IMR-90 (cell line): ENCODE measurements around the gene ANGPT4. TPM values are rescaled to one million over a fixed set of nuclear protein-coding genes. Genes with fewer than 3 reads are reported as not detected.

Source experiments
- ATAC-seq: fragments of 200-7000 bp; cut with Tn5 transposase; 2 replicates; pipeline ENCODE4 v1.9.1; 2020; ENCODE audit warnings: low read depth, mild to moderate bottlenecking, moderate library complexity
- BruUV-seq: library from RNA; stranded (reverse); fragments of 400-500 nt; replicated peaks from 2 replicates; lab custom pipeline; 2021; lab: Mats Ljungman, UMichigan
- CTCF ChIA-PET: fragments of 300-600 bp; formaldehyde crosslinking; extraction: SDS; loops from one replicate; lab custom pipeline; 2021; ENCODE audit warnings: antibody characterized with exemption; lab: Yijun Ruan, JAX
- POLR2A ChIA-PET: fragments of 300-600 bp; sonication (Branson Sonifier 250); formaldehyde crosslinking; loops from one replicate; lab custom pipeline; 2022; ENCODE audit warnings: antibody characterized with exemption; ENCODE audit not compliant: unreplicated experiment; lab: Charles Lee
- DNase-seq: peaks from one replicate; pipeline ENCODE4 v3.0.0; 2013
- H2AFZ ChIP-seq: replicated peaks from 2 replicates; pipeline ENCODE3; 2013; ENCODE audit warnings: low read length, mild to moderate bottlenecking; ENCODE audit not compliant: poor library complexity
- H2AK5ac ChIP-seq: 2 replicates; pipeline ENCODE4 v1.6.1; 2013; ENCODE audit warnings: low read depth, low read length, inconsistent platforms
- H2AK9ac ChIP-seq: replicated peaks from 2 replicates; pipeline ENCODE3; 2013; ENCODE audit warnings: mild to moderate bottlenecking, low read depth, low read length, moderate library complexity; ENCODE audit not compliant: poor library complexity
- H2BK120ac ChIP-seq: 2 replicates; pipeline ENCODE4 v1.6.1; 2013; ENCODE audit warnings: low read depth, low read length, inconsistent platforms
- H2BK15ac ChIP-seq: 3 replicates; pipeline ENCODE4 v1.6.1; 2013; ENCODE audit warnings: low read depth, low read length, inconsistent platforms
- H2BK20ac ChIP-seq: 2 replicates; pipeline ENCODE4 v1.6.1; 2013; ENCODE audit warnings: low read depth, mild to moderate bottlenecking, inconsistent platforms, low read length, moderate library complexity
- H2BK5ac ChIP-seq: 2 replicates; pipeline ENCODE4 v1.6.1; 2013; ENCODE audit warnings: mild to moderate bottlenecking, low read depth, low read length, inconsistent platforms; ENCODE audit not compliant: poor library complexity, severe bottlenecking
- H3K14ac ChIP-seq: replicated peaks from 2 replicates; pipeline ENCODE4 v1.6.1; 2013; ENCODE audit warnings: low read depth, low read length, inconsistent platforms
- H3K18ac ChIP-seq: 2 replicates; pipeline ENCODE4 v1.6.1; 2013; ENCODE audit warnings: low read depth, low read length, control low read depth
- H3K23ac ChIP-seq: 2 replicates; pipeline ENCODE4 v1.6.1; 2013; ENCODE audit warnings: low read depth, low read length, inconsistent platforms
- H3K27ac ChIP-seq: 2 replicates; pipeline ENCODE4 v1.5.1; 2013; ENCODE audit warnings: mild to moderate bottlenecking, control low read depth, low read length; ENCODE audit not compliant: insufficient read depth
- H3K27me3 ChIP-seq: 2 replicates; pipeline ENCODE4 v1.6.1; 2013; ENCODE audit warnings: low read length; ENCODE audit not compliant: control insufficient read depth, insufficient read depth
- H3K36me3 ChIP-seq: 2 replicates; pipeline ENCODE4 v1.6.1; 2013; ENCODE audit warnings: low read length, mixed read lengths; ENCODE audit not compliant: control insufficient read depth, insufficient read depth
- H3K4ac ChIP-seq: 2 replicates; pipeline ENCODE4 v1.6.1; 2013; ENCODE audit warnings: low read depth, low read length, inconsistent platforms
- H3K4me1 ChIP-seq: 2 replicates; pipeline ENCODE4 v1.6.1; 2013; ENCODE audit warnings: low read length, mixed read lengths; ENCODE audit not compliant: control insufficient read depth, insufficient read depth
- H3K4me2 ChIP-seq: 2 replicates; pipeline ENCODE4 v1.6.1; 2013; ENCODE audit warnings: low read depth, mild to moderate bottlenecking, control low read depth, low read length, moderate library complexity
- H3K4me3 ChIP-seq: 2 replicates; pipeline ENCODE4 v1.5.1; 2013; ENCODE audit warnings: low read depth, mild to moderate bottlenecking, control low read depth, low read length, moderate library complexity; ENCODE audit not compliant: insufficient read depth
- H3K56ac ChIP-seq: 2 replicates; pipeline ENCODE4 v1.6.1; 2013; ENCODE audit warnings: low read length, inconsistent platforms; ENCODE audit not compliant: insufficient read depth; ENCODE audit errors: extremely low read depth
- H3K79me1 ChIP-seq, 2 experiments: 2 replicates each; pipeline ENCODE4 v1.6.1; 2013; ENCODE audit warnings: low read length in 2 of 2, inconsistent platforms in 1 of 2, low read depth in 1 of 2
- H3K9ac ChIP-seq: 2 replicates; pipeline ENCODE4 v1.6.1; 2013; ENCODE audit warnings: low read depth, low read length, control low read depth
- H3K9me1 ChIP-seq: 2 replicates; pipeline ENCODE4 v1.6.1; 2013; ENCODE audit warnings: low read length, inconsistent platforms; ENCODE audit not compliant: insufficient read depth
- H3K9me3 ChIP-seq: 2 replicates; pipeline ENCODE4 v1.6.1; 2013; ENCODE audit warnings: low read length; ENCODE audit not compliant: control insufficient read depth, insufficient read depth
- H4K20me1 ChIP-seq: 2 replicates; pipeline ENCODE4 v1.6.1; 2013; ENCODE audit warnings: low read length, inconsistent platforms; ENCODE audit not compliant: insufficient read depth
- H4K5ac ChIP-seq: 2 replicates; pipeline ENCODE4 v1.6.1; 2013; ENCODE audit warnings: mild to moderate bottlenecking, low read depth, low read length, control low read depth
- H4K8ac ChIP-seq, 2 experiments: 2 replicates each; pipeline ENCODE4 v1.6.1; 2013; ENCODE audit warnings: low read depth in 2 of 2, low read length in 2 of 2, control low read depth in 1 of 2, inconsistent platforms in 1 of 2
- H4K91ac ChIP-seq: 2 replicates; pipeline ENCODE4 v1.6.1; 2013; ENCODE audit warnings: low read depth, low read length, inconsistent platforms; ENCODE audit not compliant: insufficient read depth
- BHLHE40 ChIP-seq: fragments of 150-350 bp; IDR thresholded peaks from 2 replicates; pipeline ENCODE4 v1.6.1; 2016; ENCODE audit warnings: mild to moderate bottlenecking, low read depth, low read length
- RCOR1 ChIP-seq: IDR thresholded peaks from 2 replicates; pipeline ENCODE4 v1.6.1; 2012; ENCODE audit warnings: mild to moderate bottlenecking, low read length, improper control_type of control experiment; ENCODE audit not compliant: insufficient replicate concordance
- WGBS, 2 experiments: methylation state at CpG; one replicate each; pipeline versions ENCODE4 v1.1.5 to v1.1.7; 2013; ENCODE audit warnings: missing lambda C conversion rate in 2 of 2; ENCODE audit not compliant: insufficient read length in 1 of 2; ENCODE audit errors: extremely low coverage in 2 of 2; 5-methylcytosine and 5-hydroxymethylcytosine counted together
- dilution Hi-C: fragments of 300-500 bp; cut with HindIII; formaldehyde crosslinking; loops from one replicate; pipeline ENCODE4 v1.14.3; 2018; ENCODE audit warnings: low sequenced_read_pairs; ENCODE audit not compliant: unreplicated experiment
- in situ Hi-C: fragments of 300-500 bp; cut with MboI; formaldehyde crosslinking; loops from 3 replicates; pipeline ENCODE4 v1.14.3; 2019; ENCODE audit warnings: low sequenced_read_pairs, inconsistent platforms, mixed read lengths
- intact Hi-C: fragments of 100-400 bp; cut with micrococcal nuclease; formaldehyde crosslinking; loops from 2 replicates; pipeline ENCODE4 v1.10.0; 2022
- polyA plus RNA-seq, 3 experiments: library from polyadenylated mRNA; depleted of rRNA; stranded (reverse); fragments of >200 nt; gene quantifications; 2 replicates each; pipeline ENCODE4 v1.2.3, GENCODE V29; 2012; ENCODE audit warnings: low replicate concordance in 1 of 3
- total RNA-seq: library from RNA; depleted of rRNA; stranded (reverse); fragments of >200 nt; gene quantifications from 2 replicates; pipeline ENCODE4 v1.2.3, GENCODE V29; 2012

Gene ANGPT4
- total and polyA plus RNA-seq, 2 of the 4 experiments (the other 2 are of a cell fraction): not detected

- Histone ChIP-seq H2AK9ac (no peak overlapping the region), H2AK5ac (no peak overlapping the region), H3K56ac (no peak overlapping the region), H4K5ac (no peak overlapping the region), H4K91ac (no peak overlapping the region), H3K4me3 (no peak overlapping the region), H2BK5ac (no peak overlapping the region), H3K36me3 (no peaks in the 10 kb centered on the region), H3K23ac (no peak overlapping the region), H2BK15ac (no peak overlapping the region), H2BK20ac (no peak overlapping the region), H2BK120ac (no peak overlapping the region), H4K20me1 (no peaks in the 10 kb centered on the region), H3K9me3 (no peaks in the 10 kb centered on the region), H3K27me3 (no peaks in the 10 kb centered on the region; the same call in 1 of the 2 replicates), H3K4ac (no peak overlapping the region), H3K4me2 (no peak overlapping the region), H3K9me1 (no peaks in the 10 kb centered on the region; the same call in 1 of the 2 replicates), H3K18ac (no peak overlapping the region), H3K4me1 (no peaks in the 10 kb centered on the region), H3K14ac (no peak overlapping the region), H3K9ac (no peak overlapping the region), H2AFZ (no peak overlapping the region), H3K27ac (no peak overlapping the region), H4K8ac (no peak overlapping the region), H3K79me1 (no peaks in the 10 kb centered on the region)
- DNase-seq: no peak
- intact Hi-C loops: no loop called here
- 33% methylated on average over 2 of the region's 8 CpGs; no CpG with 5 or more reads in 1 of the 2 experiments for WGBS, 2 experiments
- ChIA-PET POLR2A (no interaction called here), CTCF (interaction anchor here (2.6 kb wide), 1 partner anchor 134 kb away, joined by 7 read pairs; no protein-coding TSS in a partner anchor)
- dilution Hi-C loops: no loop called here
- BruUV-seq: no TSS peak
- no peak for TF ChIP-seq BHLHE40
- no peak for TF ChIP-seq RCOR1
- in situ Hi-C loops: loop anchor here (5.0 kb wide), 1 partner anchor 135 kb away; no protein-coding TSS in a partner anchor
- no peak for ATAC-seq
Observed at GRCh38 chr20:952196-952795, 36.2 kb upstream of the ANGPT4 start.
